PC-9 (cell line): ENCODE results near the gene PTPRC.

ENCODE experiments used
- CTCF ChIP-seq: fragments of 200-600 bp; sonication (generic); conservative IDR thresholded peaks from 2 replicates; pipeline ENCODE4 v1.6.1; 2017; ENCODE audit warnings: mixed run types, antibody characterized with exemption, mild to moderate bottlenecking, moderate library complexity
- EZH2 ChIP-seq: fragments of 200-600 bp; sonication (generic); IDR thresholded peaks from 2 replicates; pipeline ENCODE4 v1.8.0; 2017; ENCODE audit warnings: antibody characterized with exemption, low read depth

GRCh38 chr1:198640174-198640573 lies 1.3 kb downstream of the PTPRC start:
- no peak for TF ChIP-seq CTCF
- TF ChIP-seq EZH2, result no peak
